Stimulated activated CD4-positive, alpha-beta T cell treated with anti-CD3 and anti-CD28 coated beads, TNF-alpha, amount 100 ng/mL, for 48 hours (primary cell): ENCODE results near the gene MOSPD3.

Experiments
- DNase-seq, 3 donors: peaks; one replicate each; pipeline ENCODE4 v3.0.0-alpha.2; 2020; ENCODE audit warnings: low read depth in 3 of 3

MOSPD3 gene

GRCh38 chr7:100575746-100576383 is 36.5 kb upstream of the MOSPD3 start:
- DNase-seq = no peak

GRCh38 chr7:100576384-100576993 is 35.9 kb upstream of the MOSPD3 start:
- no peak for DNase-seq

- DNase-seq = no peak
Measured at GRCh38 chr7:100577103-100577502, 35.2 kb upstream of the MOSPD3 start.

- no peak for DNase-seq
Measured at GRCh38 chr7:100577507-100577906, 34.8 kb upstream of the MOSPD3 start.

GRCh38 chr7:100578246-100579183 is 33.8 kb upstream of the MOSPD3 start:
- DNase-seq = no peak

- no peak for DNase-seq
Measured at GRCh38 chr7:100580466-100581283, 31.7 kb upstream of the MOSPD3 start.

- DNase-seq = no peak
Measured at GRCh38 chr7:100582041-100582579, 30.2 kb upstream of the MOSPD3 start.

GRCh38 chr7:100582650-100583049 is 29.7 kb upstream of the MOSPD3 start:
- DNase-seq = no peak

GRCh38 chr7:100583132-100584053 is 28.9 kb upstream of the MOSPD3 start:
- DNase-seq = peak; percentile 45 to 67 (median 64)

- DNase-seq = no peak
Measured at GRCh38 chr7:100584054-100584682, 28.2 kb upstream of the MOSPD3 start.

GRCh38 chr7:100584683-100585510 is 27.4 kb upstream of the MOSPD3 start:
- no peak for DNase-seq

GRCh38 chr7:100585511-100586265 is 26.7 kb upstream of the MOSPD3 start, which contains the start of gene LRCH4:
Gene LRCH4, minus strand, starts transcription at chr7:100586129. Its CDS starts 29 bp downstream, at chr7:100586100.
- DNase-seq = peak in 2 of 3 donors; percentile 26 to 59

GRCh38 chr7:100586266-100587025 is 25.9 kb upstream of the MOSPD3 start, which contains the start of gene FBXO24:
Gene FBXO24, plus strand, starts transcription at chr7:100586328. Its CDS starts 298 bp downstream, at chr7:100586626.
- DNase-seq = peak; percentile 99

GRCh38 chr7:100588438-100588837 is 23.9 kb upstream of the MOSPD3 start:
- DNase-seq = no peak

GRCh38 chr7:100589341-100589947 is 22.9 kb upstream of the MOSPD3 start:
- no peak for DNase-seq

- no peak for DNase-seq
Measured at GRCh38 chr7:100590077-100590737, 22.1 kb upstream of the MOSPD3 start.
